ENCODE results near the gene SEPTIN2. TPM values are rescaled to one million over a fixed set of nuclear protein-coding genes. Genes with fewer than 3 reads are reported as not detected.

The SEPTIN2 gene
- total and polyA plus RNA-seq, 2 experiments from 2014 or later = 227 to 393 TPM

DNA sequence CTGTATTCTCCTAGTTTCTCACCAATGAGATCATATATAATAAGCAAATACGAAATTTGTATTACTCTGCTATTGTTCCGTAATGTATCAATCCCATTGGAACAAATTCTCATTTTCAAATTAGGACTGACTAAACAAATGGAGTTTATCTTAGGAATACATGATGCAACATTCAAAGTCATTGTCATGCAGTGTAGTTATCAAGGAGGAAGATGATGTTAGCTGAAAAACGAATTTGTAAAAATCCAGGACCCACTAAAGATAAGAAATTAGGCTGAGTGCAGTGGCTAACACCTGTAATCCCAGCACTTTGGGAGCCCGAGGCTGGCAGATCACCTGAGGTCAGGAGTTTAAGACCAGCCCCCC is 14.9 kb downstream of the SEPTIN2 start:
- peaks cover 7% of the 10 kb centered on the region; the same call in 2 of the 3 replicates for H3K4me1 Mint-ChIP-seq
- no peak overlapping the region for H3K4me2 ChIP-seq
- H3K4me3 Mint-ChIP-seq = no peak overlapping the region
- H3K27ac Mint-ChIP-seq = peak overlapping the region; percentile 86
- no peak overlapping the region for H2AFZ ChIP-seq
- H3K4me1 ChIP-seq (ENCODE audit: insufficient read depth) = no peaks in the 10 kb centered on the region
- peaks cover 37% of the 10 kb centered on the region for H4K20me1 ChIP-seq (replicated peaks; ENCODE audit: insufficient read depth)
- DNase-seq (ENCODE audit: low spot score) (no peak), ATAC-seq (no peak)
- no peak overlapping the region for H3K4me3 ChIP-seq
- H3K36me3 ChIP-seq (ENCODE audit: insufficient read depth) = peaks cover 15% of the 10 kb centered on the region; the same call in 1 of the 2 replicates
- H3K27ac ChIP-seq (ENCODE audit: low read depth) = no peak overlapping the region
- H3K9me2 ChIP-seq (ENCODE audit: insufficient read depth) = no peaks in the 10 kb centered on the region
- no peaks in the 10 kb centered on the region for H3K9me3 Mint-ChIP-seq
- H3K79me2 ChIP-seq (replicated peaks; ENCODE audit: insufficient read depth) = peaks cover 81% of the 10 kb centered on the region
- no peak for TF ChIP-seq CTCF (conservative IDR thresholded peaks at IDR 0.05; ENCODE audit: low read depth in 2 of 2)
- no peak for TF ChIP-seq EZH2phosphoT487 (IDR thresholded peaks at IDR 0.05; ENCODE audit: unreplicated experiment)
- TF ChIP-seq REST (IDR thresholded peaks at IDR 0.05; ENCODE audit: unreplicated experiment) = no peak
- TF ChIP-seq ZNF331 (CRISPR knock-in tag; IDR thresholded peaks at IDR 0.05; ENCODE audit: low read depth) = no peak
- 0 out of 2 replicates have a peak, but pooled peaks cover 5% of the 10 kb centered on the region for H3F3A ChIP-seq (replicated peaks; ENCODE audit: low read depth)
- peaks cover 2% of the 10 kb centered on the region for H3K27me3 Mint-ChIP-seq (ENCODE audit: insufficient read depth, low read depth, poor library complexity)
- H3K36me3 Mint-ChIP-seq (ENCODE audit: low read depth) = peaks cover 71% of the 10 kb centered on the region
- H3K27me3 ChIP-seq (ENCODE audit: insufficient read depth) = no peaks in the 10 kb centered on the region

- 0 out of 2 replicates have a peak, but pooled peaks cover 10% of the 10 kb centered on the region for H3F3A ChIP-seq (replicated peaks; ENCODE audit: low read depth)
- peaks cover 64% of the 10 kb centered on the region for H3K79me2 ChIP-seq (replicated peaks; ENCODE audit: insufficient read depth)
- H2AFZ ChIP-seq = no peak overlapping the region
- no peak overlapping the region for H3K4me3 ChIP-seq
- ATAC-seq (no peak), DNase-seq (ENCODE audit: low spot score) (no peak)
- no peak for TF ChIP-seq EZH2 (IDR thresholded peaks at IDR 0.05; ENCODE audit: low read depth, unreplicated experiment)
- no peak overlapping the region for H3K27ac Mint-ChIP-seq
- H3K4me1 ChIP-seq (ENCODE audit: insufficient read depth) = no peaks in the 10 kb centered on the region; the same call in 1 of the 2 replicates
- no peak overlapping the region for H3K4me3 Mint-ChIP-seq
- peaks cover 9% of the 10 kb centered on the region; the same call in 2 of the 3 replicates for H3K4me1 Mint-ChIP-seq
- peaks cover 66% of the 10 kb centered on the region for H4K20me1 ChIP-seq (replicated peaks; ENCODE audit: insufficient read depth)
- peaks cover 1% of the 10 kb centered on the region for H3K27me3 Mint-ChIP-seq (ENCODE audit: insufficient read depth, low read depth, poor library complexity)
- H3K4me2 ChIP-seq = no peak overlapping the region
- no peaks in the 10 kb centered on the region for H3K9me2 ChIP-seq (ENCODE audit: insufficient read depth)
- H3K36me3 ChIP-seq (ENCODE audit: insufficient read depth) = peaks cover 38% of the 10 kb centered on the region
- peaks cover 66% of the 10 kb centered on the region for H3K36me3 Mint-ChIP-seq (ENCODE audit: low read depth)
- no peaks in the 10 kb centered on the region for H3K27me3 ChIP-seq (ENCODE audit: insufficient read depth)
- no peaks in the 10 kb centered on the region for H3K9me3 Mint-ChIP-seq
- no peak overlapping the region for H3K27ac ChIP-seq (ENCODE audit: low read depth)
These were observed 19.1 kb downstream of the SEPTIN2 start for GRCh38 chr2:241334813-241335212.

All from GM23338 (cell line).